Measurements from ENCODE around the gene DUOXA2. TPM values are rescaled to one million over a fixed set of nuclear protein-coding genes. Genes with fewer than 3 reads are reported as not detected.

The DUOXA2 gene
- total RNA-seq, 2 donors from 2014 or later: not detected

GRCh38 chr15:45138814-45139765 is 25.0 kb downstream of the DUOXA2 start:
- DNase-seq (ENCODE audit: low spot score) (no peak), ATAC-seq (ENCODE audit: insufficient number of reproducible peaks, low FRiP score, low read depth) (no peak)
- H3K9me3 ChIP-seq: no peaks in the 10 kb centered on the region
- H3K4me3 ChIP-seq: no peak overlapping the region
- H3K4me1 ChIP-seq (ENCODE audit: control insufficient read depth in 1 of 2, low read depth in 2 of 2): peaks cover 0 to 7% of the 10 kb centered on the region in 2 donors
- peaks cover 10% of the 10 kb centered on the region for H3K27me3 ChIP-seq (replicated peaks; ENCODE audit: insufficient read depth)
- H3K27ac ChIP-seq: no peak overlapping the region
- TF ChIP-seq CTCF (IDR thresholded peaks at IDR 0.05): no peak
- H3K36me3 ChIP-seq: no peaks in the 10 kb centered on the region

GRCh38 chr15:45139770-45140169 is 25.6 kb downstream of the DUOXA2 start:
- Histone ChIP-seq H3K9me3 (no peaks in the 10 kb centered on the region), H3K4me1 (ENCODE audit: control insufficient read depth in 1 of 2, low read depth in 2 of 2) (peaks cover 0 to 7% of the 10 kb centered on the region in 2 donors), H3K27me3 (replicated peaks; ENCODE audit: insufficient read depth) (peaks cover 10% of the 10 kb centered on the region), H3K27ac (no peak overlapping the region), H3K36me3 (no peaks in the 10 kb centered on the region), H3K4me3 (no peak overlapping the region)
- no peak for TF ChIP-seq CTCF (IDR thresholded peaks at IDR 0.05)
- ATAC-seq (ENCODE audit: insufficient number of reproducible peaks, low FRiP score, low read depth) (no peak), DNase-seq (ENCODE audit: low spot score) (no peak)

- H3K27ac ChIP-seq: no peak overlapping the region
- H3K9me3 ChIP-seq: no peaks in the 10 kb centered on the region
- no peaks in the 10 kb centered on the region for H3K4me1 ChIP-seq (ENCODE audit: control insufficient read depth in 1 of 2, low read depth in 2 of 2)
- no peak overlapping the region for H3K4me3 ChIP-seq
- H3K27me3 ChIP-seq (replicated peaks; ENCODE audit: insufficient read depth): peaks cover 10% of the 10 kb centered on the region
- no peaks in the 10 kb centered on the region for H3K36me3 ChIP-seq
- no peak for TF ChIP-seq CTCF (IDR thresholded peaks at IDR 0.05)
- DNase-seq (ENCODE audit: low spot score): no peak
- ATAC-seq (ENCODE audit: insufficient number of reproducible peaks, low FRiP score, low read depth): no peak
Measured at GRCh38 chr15:45140557-45141250, 26.6 kb downstream of the DUOXA2 start.

GRCh38 chr15:45141386-45141785 is 27.3 kb downstream of the DUOXA2 start:
- H3K27me3 ChIP-seq (replicated peaks; ENCODE audit: insufficient read depth): peaks cover 4% of the 10 kb centered on the region
- ATAC-seq (ENCODE audit: insufficient number of reproducible peaks, low FRiP score, low read depth): no peak

More at GRCh38 chr15:45141386-45141785, 27.3 kb downstream of the DUOXA2 start:
- TF ChIP-seq CTCF (IDR thresholded peaks at IDR 0.05): no peak
- DNase-seq (ENCODE audit: low spot score): no peak
- Histone ChIP-seq H3K4me3 (no peak overlapping the region), H3K4me1 (ENCODE audit: control insufficient read depth in 1 of 2, low read depth in 2 of 2) (no peaks in the 10 kb centered on the region), H3K9me3 (no peaks in the 10 kb centered on the region), H3K36me3 (no peaks in the 10 kb centered on the region), H3K27ac (no peak overlapping the region)
